ENCODE data around the gene PEMT.

Gene PEMT

DNA sequence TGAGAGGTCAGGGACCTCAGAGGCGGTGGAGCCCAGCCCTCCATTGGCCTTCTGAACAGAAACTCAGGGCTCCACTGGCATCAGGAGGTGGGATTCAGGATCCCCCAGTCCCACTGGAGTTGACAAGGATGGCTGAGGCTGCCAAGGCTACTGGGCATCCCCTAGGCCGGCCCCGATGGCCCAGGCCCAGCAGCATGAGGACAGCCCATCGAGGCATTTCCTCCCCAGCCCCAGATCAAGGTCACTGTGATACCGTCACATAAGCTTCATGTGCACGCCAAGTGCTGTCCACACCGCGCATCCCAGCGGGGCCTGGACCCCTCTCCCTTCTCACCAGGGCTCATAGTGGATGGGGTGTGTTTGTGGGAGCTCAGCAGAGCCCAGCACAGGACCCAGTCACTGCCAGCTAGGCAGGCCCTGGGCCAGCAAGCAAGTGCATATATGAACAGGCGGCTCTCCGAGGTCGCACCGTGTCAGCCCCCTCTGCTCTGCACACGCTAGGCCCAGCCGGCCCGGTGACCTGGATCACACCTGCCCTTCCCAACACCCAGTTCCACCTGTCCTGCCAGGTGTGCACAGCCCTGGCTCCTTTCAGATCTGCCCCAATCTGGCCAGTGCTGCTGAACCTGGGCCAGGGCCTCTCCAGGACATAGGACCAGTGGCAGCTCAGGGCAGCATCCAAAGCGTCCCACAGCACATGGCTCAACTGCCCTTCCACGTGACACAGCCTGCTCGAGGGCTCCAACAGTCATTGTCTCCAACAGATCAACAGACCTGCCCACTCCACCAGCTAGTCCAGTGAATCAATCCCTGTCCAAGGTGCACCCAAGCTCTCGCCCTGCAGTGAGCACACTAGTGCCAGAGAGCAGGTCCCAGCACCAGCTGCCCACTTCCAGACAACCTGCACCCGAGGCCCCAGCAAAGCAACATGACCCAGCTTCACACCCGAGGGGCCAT is 62.5 kb downstream of the PEMT start:
- DNase-seq = no peak

DNA sequence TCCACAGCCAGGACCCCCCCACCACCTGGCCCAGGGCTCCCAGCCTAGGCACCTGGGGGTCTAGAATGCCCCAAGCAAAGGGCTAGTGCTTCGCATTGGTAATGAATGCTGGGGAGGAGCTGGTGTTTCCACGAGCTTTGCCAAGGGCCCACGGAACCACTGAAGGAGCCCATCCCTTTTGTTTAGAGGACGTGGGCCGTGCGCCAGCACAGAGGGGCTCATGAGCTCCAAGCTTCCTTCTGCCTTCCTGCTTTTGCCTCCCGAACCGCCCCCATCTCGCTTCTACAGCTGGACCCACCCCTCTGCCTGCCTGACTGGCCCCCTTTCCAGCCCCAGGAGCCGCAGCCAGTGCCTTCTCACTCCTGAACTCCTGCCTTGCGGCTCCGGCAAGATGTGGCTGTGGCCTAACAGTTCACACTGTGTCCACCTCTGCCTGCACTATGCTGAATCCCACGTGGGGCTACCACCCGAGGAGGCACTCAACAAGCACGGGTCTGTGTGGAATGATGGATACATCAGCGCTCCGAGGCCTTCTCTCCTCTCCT is 63.5 kb downstream of the PEMT start:
- DNase-seq = no peak

DNA sequence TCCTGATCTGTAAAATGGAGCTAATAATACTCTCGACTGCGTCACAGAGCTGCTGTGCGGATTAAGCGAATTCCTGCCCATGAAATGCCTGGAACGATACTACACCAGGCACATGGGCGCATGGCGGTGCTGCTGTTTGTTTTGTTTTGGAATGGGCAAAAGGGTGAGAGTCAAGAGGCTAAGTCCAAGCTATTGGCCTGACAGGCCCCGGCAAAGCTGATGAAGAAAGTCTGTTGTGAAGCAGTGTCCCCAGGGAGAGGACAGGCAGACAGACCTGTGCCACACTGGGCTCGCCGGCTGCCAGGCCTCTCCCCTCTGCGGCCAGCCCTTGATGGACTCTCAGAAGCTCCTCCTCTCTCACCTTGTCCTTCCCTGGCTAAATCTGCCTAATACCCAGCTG is 64.0 kb downstream of the PEMT start:
- no peak for DNase-seq

DNA sequence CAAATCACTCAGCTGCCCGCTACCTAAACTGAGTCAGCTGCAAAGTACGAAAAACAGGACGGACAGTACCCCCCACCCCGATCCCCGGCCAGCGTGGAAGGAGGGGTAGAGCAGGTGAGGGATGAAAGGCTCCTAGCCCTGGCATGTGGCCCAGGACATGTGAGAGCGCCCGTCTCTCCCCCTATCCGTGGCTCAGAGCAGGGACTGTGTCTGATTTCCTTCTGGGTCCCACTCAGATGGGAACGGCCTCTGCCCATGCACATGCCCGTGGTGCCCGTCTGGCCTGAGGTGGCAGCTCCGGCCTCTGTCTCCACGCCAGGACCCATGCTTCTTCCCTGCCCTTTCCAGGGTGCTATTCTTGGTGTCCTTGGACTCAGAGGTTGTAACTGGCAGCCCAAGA is 65.1 kb downstream of the PEMT start:
- DNase-seq = no peak

GRCh38 chr17:17525956-17526355 is 65.6 kb downstream of the PEMT start:
- DNase-seq = no peak

- no peak for DNase-seq
These were observed 66.2 kb downstream of the PEMT start for GRCh38 chr17:17525311-17525710.

DNA sequence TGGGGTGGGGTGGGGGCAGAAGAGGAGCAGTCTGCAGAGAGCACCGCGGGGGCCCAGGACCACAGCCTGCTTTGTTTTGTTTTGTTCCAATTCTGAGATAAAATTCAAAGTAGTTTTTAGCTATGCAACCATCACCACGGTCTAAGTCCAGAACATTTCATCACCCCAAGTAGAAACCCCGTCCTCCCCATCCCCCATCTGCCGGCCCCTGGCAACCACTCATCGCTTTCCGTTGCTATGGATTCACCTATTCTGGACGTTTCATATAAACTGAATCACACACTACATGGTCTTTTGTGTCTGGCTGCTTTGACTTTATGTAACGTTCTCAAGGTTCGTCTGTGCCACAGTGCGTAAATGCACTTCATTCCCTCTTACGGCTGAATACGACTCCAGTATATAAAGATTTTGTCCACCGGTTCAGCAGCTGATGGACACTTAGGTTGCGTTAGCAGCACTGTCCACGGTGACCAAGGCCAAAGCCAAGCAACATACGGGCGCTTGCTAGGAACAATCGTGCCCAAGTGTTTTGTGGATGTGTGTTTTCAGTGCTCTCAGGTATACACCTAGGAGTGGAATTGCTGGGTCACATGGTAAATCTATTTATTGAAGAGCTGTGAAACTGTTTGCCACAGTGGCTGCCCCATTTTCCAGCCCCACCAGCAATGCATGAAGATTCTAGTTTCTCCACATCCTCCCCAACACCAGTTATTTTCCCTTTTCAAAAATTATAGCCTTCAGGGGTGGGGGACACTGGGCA is 67.6 kb downstream of the PEMT start:
- no peak for DNase-seq

DNA sequence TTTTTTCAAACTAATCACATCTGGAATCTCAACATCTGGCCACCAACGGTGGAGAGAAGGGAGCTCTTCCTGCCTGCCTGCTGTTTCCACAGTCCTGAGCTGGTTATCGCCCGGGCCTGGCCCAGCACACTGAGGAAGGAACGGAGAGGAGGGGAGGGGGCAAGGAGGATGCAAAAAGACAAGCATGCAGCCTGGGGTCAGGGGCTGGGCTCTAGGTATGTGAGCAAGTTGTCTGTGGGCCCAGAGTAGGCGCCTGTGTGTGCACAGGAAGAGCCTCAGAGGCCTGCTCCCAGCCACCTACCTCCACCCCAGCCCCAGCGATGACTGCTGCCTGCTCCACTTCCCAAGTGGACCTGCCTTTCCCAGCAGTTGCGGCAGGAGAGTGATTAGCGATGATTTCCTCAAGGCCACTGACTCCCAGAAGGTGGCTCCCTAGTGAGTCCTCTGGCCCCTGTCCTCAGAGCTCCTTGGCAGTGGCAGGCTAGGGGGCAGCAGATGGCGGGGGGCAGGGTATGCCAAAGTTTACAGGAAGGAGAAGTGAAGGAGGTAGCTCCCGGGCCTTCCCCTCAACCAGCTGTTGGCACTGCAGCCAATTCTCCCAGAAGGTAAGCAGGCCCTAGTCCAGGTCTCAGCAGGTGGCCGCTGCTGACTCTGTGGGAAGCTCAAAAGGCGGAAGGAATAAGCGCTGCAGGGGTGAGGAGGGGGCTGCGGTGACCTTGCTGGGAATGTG is 68.3 kb downstream of the PEMT start:
- no peak for DNase-seq

GRCh38 chr17:17520599-17521232 is 70.8 kb downstream of the PEMT start:
- no peak for DNase-seq

GRCh38 chr17:17519886-17520285 is 71.6 kb downstream of the PEMT start:
- no peak for DNase-seq

- no peak for DNase-seq
These were observed 72.6 kb downstream of the PEMT start for GRCh38 chr17:17518951-17519350.

DNA sequence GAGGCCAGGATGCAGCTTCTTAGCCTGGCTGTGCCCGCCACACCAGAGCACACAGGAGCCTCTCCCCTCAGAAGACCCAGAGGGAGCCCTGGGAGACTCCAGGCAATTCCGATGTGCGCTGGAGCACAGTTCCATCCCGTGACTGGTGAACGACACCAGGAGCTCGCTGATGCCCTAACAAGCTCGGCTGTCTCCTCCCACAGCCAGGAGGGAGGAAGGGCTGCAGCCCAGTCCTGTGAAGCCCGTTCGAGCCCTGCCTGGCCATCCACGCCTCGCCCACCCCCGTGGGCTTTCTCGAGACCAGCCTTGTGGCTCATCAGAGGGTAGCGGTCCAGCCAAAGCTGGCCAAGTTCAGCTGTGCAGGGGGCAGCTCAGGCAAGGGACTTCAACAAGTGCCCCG is 73.5 kb downstream of the PEMT start:
- DNase-seq = no peak

GRCh38 chr17:17516941-17517720 is 74.4 kb downstream of the PEMT start:
- DNase-seq = no peak

- DNase-seq = peak; percentile 64
These were observed 75.3 kb downstream of the PEMT start for GRCh38 chr17:17515934-17516930.

- peak; percentile 51 for DNase-seq
These were observed 76.2 kb downstream of the PEMT start for GRCh38 chr17:17514993-17515933.

DNA sequence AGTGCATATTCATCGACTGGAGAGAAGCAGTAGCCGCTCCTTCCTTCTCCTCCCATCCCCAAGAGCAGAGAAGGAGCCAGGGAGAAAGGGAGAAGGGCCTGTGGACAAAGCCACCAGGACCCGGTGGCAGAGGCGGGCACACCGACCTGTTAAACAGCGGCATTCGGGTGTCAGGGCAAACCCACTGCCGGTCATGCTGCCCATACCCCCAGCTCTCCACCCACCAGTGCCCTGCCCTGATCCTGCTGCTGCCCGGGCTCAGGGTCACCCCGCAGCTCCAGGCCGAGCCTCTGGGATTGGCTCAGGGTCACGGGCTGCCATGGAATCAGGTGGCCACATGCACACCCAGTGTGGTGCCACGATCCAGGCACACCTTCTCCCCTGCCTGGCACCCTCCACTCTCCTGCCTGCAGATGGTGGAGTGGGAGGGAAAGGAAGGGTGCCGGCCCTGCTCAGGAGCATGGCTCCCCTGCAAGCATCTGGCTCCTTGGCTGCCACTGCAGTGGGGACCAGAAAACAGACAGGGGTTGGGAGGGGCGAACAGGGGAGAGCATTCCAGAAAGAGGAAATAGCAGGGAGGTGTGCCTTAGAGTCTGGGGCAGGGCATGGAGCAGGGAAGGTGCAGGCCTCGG is 77.0 kb downstream of the PEMT start:
- no peak for DNase-seq

- no peak for DNase-seq
These were observed 77.9 kb downstream of the PEMT start for GRCh38 chr17:17513626-17514025.

GRCh38 chr17:17512866-17513265 is 78.6 kb downstream of the PEMT start:
- no peak for DNase-seq
